ENCODE data around the gene LPAR3. TPM values are rescaled to one million over a fixed set of nuclear protein-coding genes. Genes with fewer than 3 reads are reported as not detected.

The LPAR3 gene
- total RNA-seq, 2 experiments from 2014 or later, result 0.58 to 0.81 TPM

DNA sequence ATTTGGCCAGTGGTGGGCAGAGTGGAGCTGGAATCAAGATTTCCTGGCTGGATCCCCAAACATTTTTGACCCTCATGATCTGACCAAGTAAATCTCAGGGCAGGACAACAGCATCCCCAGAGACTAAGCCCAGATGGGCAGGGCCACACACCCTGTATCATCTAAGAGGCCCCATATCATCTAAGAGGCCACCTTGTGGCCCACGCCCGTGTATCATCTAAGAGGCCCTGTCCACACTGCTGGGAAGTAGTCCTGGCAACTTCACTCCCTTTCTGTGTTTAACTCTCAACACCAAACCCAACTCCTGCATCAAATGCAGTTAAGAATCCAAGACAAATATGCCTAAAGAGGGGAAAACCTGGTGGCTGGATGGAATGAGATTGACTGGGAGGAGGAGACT, 121.1 kb downstream of the LPAR3 start:
- ChIA-PET POLR2A (no interaction called here), CTCF (interaction anchor here (0.6 to 4.2 kb wide), 51 partner anchors 10 to 868 kb away, joined by 3 to 46 read pairs (median 3); partner anchors contain the start of genes GNG5 and SPATA1)
- H3K27ac Mint-ChIP-seq, result no peak overlapping the region
- H3K27me3 Mint-ChIP-seq, result peaks cover 2% of the 10 kb centered on the region
- intact Hi-C loops (cut with micrococcal nuclease), result loop anchor here (5.0 kb wide), 1 partner anchor 330 kb away; no protein-coding TSS in a partner anchor
- no peak for DNase-seq
- H3K9me3 Mint-ChIP-seq, result no peaks in the 10 kb centered on the region
- TF ChIP-seq, protein P1, sequence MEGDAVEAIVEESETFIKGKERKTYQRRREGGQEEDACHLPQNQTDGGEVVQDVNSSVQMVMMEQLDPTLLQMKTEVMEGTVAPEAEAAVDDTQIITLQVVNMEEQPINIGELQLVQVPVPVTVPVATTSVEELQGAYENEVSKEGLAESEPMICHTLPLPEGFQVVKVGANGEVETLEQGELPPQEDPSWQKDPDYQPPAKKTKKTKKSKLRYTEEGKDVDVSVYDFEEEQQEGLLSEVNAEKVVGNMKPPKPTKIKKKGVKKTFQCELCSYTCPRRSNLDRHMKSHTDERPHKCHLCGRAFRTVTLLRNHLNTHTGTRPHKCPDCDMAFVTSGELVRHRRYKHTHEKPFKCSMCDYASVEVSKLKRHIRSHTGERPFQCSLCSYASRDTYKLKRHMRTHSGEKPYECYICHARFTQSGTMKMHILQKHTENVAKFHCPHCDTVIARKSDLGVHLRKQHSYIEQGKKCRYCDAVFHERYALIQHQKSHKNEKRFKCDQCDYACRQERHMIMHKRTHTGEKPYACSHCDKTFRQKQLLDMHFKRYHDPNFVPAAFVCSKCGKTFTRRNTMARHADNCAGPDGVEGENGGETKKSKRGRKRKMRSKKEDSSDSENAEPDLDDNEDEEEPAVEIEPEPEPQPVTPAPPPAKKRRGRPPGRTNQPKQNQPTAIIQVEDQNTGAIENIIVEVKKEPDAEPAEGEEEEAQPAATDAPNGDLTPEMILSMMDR (IDR thresholded peaks at IDR 0.05), result no peak
- H3K36me3 Mint-ChIP-seq (ENCODE audit: low read depth), result no peaks in the 10 kb centered on the region
- no peak for ATAC-seq
- H3K4me3 Mint-ChIP-seq, result no peak overlapping the region
- H3K4me1 Mint-ChIP-seq (ENCODE audit: low read depth), result no peaks in the 10 kb centered on the region

DNA sequence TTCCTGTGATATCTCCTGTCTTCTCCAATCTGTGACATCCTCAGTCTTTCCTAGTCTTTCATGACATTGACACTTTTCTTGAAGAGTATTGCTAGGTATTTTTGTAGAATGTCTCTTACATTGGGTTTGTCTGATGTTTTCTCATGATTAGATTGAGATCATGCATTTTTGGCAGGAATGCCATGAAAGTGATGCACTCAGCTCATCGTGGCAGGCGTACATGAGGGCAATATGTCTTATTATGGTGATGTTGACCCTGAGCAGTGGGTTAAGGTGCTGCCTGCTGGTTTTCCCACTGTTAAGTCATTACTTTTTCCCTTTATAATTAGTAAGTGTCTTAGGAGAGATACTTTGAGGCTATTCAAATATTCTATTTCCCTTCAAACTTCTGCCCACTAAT, 122.5 kb downstream of the LPAR3 start:
- H3K9me3 Mint-ChIP-seq, result no peaks in the 10 kb centered on the region
- H3K4me3 Mint-ChIP-seq, result no peak overlapping the region
- H3K27ac Mint-ChIP-seq, result no peak overlapping the region
- H3K36me3 Mint-ChIP-seq (ENCODE audit: low read depth), result no peaks in the 10 kb centered on the region
- ChIA-PET CTCF (interaction anchor here (1.0 to 2.9 kb wide), 4 partner anchors 9 to 17 kb away, joined by 4 to 13 read pairs (median 6); no protein-coding TSS in a partner anchor), POLR2A (no interaction called here)
- H3K27me3 Mint-ChIP-seq, result peaks cover 2% of the 10 kb centered on the region
- intact Hi-C loops (cut with micrococcal nuclease), result loop anchor here (5.0 kb wide), 1 partner anchor 328 kb away; no protein-coding TSS in a partner anchor
- TF ChIP-seq, protein P1 (IDR thresholded peaks at IDR 0.05), result no peak
- DNase-seq, result no peak
- no peak for ATAC-seq
- no peaks in the 10 kb centered on the region for H3K4me1 Mint-ChIP-seq (ENCODE audit: low read depth)

DNA sequence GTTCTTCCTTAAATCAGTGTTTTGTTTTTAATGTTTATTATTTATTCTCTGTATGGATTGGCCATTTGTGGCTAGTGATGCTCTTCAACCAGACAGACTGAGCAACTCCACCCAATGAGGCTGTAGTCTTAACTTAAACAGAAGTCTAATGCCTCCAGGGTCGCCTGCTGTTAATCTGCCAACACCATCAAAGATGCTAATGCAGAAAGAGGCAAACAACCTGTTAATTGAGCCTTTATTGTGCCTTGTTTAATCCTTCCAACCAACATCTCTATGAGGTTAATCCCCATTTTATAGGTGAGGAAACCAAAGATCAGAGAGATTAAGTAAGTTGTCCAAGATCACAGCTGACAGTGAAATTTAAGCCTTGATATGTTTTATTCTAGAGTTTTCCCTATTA, 123.4 kb downstream of the LPAR3 start:
- H3K4me1 Mint-ChIP-seq (ENCODE audit: low read depth), result no peaks in the 10 kb centered on the region
- H3K36me3 Mint-ChIP-seq (ENCODE audit: low read depth), result no peaks in the 10 kb centered on the region
- intact Hi-C loops (cut with micrococcal nuclease), result loop anchor here (5.0 kb wide), 1 partner anchor 327 kb away; no protein-coding TSS in a partner anchor
- ATAC-seq, result no peak
- TF ChIP-seq, protein P1 (IDR thresholded peaks at IDR 0.05), result no peak
- no peak overlapping the region for H3K4me3 Mint-ChIP-seq
- CTCF ChIA-PET, result interaction anchor here (1.0 to 2.9 kb wide), 4 partner anchors 9 to 16 kb away, joined by 4 to 13 read pairs (median 6); no protein-coding TSS in a partner anchor
- H3K9me3 Mint-ChIP-seq, result no peaks in the 10 kb centered on the region
- H3K27me3 Mint-ChIP-seq, result peaks cover 7% of the 10 kb centered on the region
- POLR2A ChIA-PET, result no interaction called here
- DNase-seq, result no peak
- H3K27ac Mint-ChIP-seq, result no peak overlapping the region

DNA sequence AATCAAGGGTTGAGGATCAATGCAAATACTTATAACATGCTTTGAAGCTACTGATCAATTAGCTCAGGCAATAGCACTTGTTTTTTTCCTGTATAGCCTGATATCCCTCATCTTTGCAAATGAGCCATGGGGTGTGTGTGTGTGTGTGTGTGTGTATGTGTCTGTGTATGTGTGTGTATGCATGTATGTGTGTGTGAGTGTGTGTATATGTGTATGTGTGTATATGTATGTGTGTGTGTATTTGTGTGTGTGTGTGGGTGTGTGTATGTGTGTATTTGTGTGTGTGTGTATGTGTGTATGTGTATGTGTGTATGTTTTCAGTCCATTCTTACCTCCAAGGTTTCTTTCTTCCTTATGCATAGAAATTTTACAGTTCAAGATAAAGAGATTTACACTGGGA, 124.4 kb downstream of the LPAR3 start:
- no peak for ATAC-seq
- H3K36me3 Mint-ChIP-seq (ENCODE audit: low read depth), result no peaks in the 10 kb centered on the region
- no peak overlapping the region for H3K4me3 Mint-ChIP-seq
- ChIA-PET POLR2A (no interaction called here), CTCF (interaction anchor here (2.1 to 2.9 kb wide), 3 partner anchors 9 to 15 kb away, joined by 5 to 13 read pairs (median 7); no protein-coding TSS in a partner anchor)
- H3K27me3 Mint-ChIP-seq, result peaks cover 7% of the 10 kb centered on the region
- intact Hi-C loops (cut with micrococcal nuclease), result no loop called here
- no peak overlapping the region for H3K27ac Mint-ChIP-seq
- TF ChIP-seq, protein P1 (IDR thresholded peaks at IDR 0.05), result no peak
- no peaks in the 10 kb centered on the region for H3K4me1 Mint-ChIP-seq (ENCODE audit: low read depth)
- DNase-seq, result no peak
- H3K9me3 Mint-ChIP-seq, result no peaks in the 10 kb centered on the region

DNA sequence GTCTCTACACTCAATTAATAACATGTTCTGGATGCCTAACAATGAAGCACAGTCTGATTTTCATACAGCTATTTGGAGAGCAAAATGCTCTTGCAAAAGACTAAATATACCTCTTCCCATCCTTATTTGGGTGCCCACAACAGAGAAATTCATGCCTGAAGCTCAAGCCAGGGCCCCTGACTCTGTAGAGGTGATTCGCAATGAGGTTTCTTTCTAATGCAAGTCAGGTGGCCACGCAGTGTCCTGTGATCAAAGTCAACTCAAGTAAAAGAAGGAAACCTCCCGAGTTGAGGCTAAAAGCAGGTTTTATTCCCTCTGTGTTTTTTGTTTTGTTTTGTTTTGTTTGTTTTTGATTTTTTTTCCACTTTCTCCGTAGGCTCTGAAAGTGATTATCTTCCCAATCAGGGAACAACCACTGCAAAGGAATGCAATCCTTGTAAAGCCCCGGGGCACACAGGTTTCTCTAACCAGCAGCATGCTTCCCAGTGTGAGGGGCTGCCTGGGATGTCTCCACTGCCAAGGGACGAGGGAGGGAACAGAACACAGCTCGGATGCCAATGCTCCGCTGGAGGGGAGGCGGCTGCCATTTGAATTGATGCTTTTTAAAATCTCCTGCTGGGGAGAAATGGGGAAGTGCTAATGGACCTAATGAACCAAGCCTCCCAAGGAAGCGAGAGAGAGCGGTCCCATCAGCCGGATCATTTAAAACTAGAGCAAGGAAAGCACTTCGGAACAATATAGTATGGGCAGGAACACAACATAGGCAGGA, 128.9 kb downstream of the LPAR3 start:
- ChIA-PET POLR2A (no interaction called here), CTCF (interaction anchor here (1.0 to 6.4 kb wide), 4 partner anchors 8 to 159 kb away, joined by 3 to 46 read pairs (median 10); no protein-coding TSS in a partner anchor)
- ATAC-seq, result no peak
- Mint-ChIP-seq H3K36me3 (ENCODE audit: low read depth) (no peaks in the 10 kb centered on the region), H3K4me1 (ENCODE audit: low read depth) (peaks cover 3% of the 10 kb centered on the region), H3K27ac (no peak overlapping the region), H3K9me3 (no peaks in the 10 kb centered on the region), H3K27me3 (peaks cover 13% of the 10 kb centered on the region), H3K4me3 (no peak overlapping the region)
- TF ChIP-seq, protein P1 (IDR thresholded peaks at IDR 0.05), result no peak
- intact Hi-C loops (cut with micrococcal nuclease), result no loop called here
- no peak for DNase-seq
